HL-60/S4 treated with phorbol 12-myristate 13-acetate at 8.2 ng/mL for 4 days and 3 days (cell line): ENCODE measurements around the gene LPP.

ENCODE experiments used
- in situ Hi-C: fragments of 300-500 bp; cut with MboI; formaldehyde crosslinking; loops from 2 replicates; pipeline ENCODE4 v1.15.0; 2022; ENCODE audit warnings: low sequenced_read_pairs

The LPP gene

GRCh38 chr3:188134856-188135255 lies 19.1 kb upstream of the LPP start:
- in situ Hi-C loops: no loop called here

GRCh38 chr3:188135271-188135670 lies 18.7 kb upstream of the LPP start:
- in situ Hi-C loops: no loop called here

DNA sequence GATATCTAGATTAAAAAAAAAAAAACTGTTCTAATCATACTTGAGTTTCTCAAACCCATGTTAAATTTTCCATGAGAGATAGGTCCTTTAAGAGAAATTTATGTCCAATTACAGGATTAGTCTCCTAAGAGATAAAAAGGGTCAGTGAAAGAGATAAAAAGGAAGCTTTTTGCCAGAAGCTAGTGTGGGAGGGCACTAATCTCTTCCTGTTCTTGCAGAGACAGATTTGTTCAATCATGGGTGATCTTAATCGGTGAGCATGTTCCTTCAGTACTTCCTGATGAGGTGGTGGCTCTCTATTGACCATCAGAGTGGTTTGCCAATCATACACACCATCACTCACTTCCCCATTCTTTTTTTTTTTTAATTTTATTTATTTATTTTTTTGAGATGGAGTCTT lies 16.9 kb upstream of the LPP start:
- in situ Hi-C loops: no loop called here

DNA sequence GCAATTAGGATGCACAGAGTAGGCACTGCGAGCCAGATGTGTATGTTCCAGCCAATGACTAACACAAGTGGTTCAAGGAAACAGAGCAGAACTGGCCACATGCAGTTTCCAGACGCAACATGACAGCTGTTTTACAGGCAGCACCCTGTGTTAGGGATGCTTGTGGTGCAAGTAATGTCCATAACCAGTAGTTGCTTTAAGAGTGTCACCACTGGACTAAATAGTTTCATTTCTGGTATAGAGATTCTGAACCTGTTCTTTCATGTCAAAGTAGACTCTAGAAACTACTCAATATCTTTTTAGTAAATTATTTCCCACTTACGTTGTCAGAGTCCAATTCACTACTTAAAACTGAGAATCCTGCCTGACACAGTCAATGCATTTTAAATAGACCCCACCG lies 14.5 kb upstream of the LPP start:
- in situ Hi-C loops: no loop called here

- in situ Hi-C loops: no loop called here
Observed at GRCh38 chr3:188146219-188146618, 7.7 kb upstream of the LPP start.

DNA sequence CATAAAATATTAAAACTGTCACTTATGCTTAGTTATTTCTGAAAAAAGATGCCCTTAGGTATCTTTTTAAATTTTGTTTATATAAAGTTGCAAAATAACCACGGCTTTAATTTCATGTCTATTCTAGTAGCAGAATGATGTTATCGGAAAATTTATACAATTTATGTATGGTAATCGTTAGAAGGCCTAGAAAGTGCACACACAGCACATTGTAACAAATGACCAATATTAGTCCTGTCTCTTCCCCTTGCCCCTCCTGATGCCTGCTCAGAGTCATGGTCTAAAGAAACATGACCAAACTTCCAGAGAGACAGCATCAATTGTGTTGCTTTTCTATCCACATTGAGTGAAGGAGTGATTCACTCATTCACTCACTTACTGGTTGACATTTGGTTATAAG lies 6.2 kb upstream of the LPP start:
- in situ Hi-C loops: no loop called here

DNA sequence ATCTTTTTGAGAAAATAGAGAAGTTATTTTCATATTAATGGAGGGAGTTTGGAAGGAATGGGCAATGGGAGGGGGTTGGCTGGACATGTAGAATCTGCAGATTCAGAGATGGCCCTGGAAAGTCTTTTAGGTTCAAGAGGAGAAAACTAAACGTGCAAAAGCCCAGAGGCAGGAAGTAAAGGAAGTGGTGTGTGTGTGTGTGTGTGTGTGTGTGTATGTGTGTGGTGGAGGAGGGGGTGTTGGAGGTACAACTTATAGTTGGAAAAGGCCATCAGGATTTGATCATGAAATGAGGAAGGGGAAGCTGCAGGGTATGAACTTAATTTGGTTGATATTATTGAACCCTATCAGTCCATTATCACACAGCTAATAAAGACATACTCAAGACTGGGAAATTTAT lies 5.6 kb upstream of the LPP start:
- in situ Hi-C loops: no loop called here

DNA sequence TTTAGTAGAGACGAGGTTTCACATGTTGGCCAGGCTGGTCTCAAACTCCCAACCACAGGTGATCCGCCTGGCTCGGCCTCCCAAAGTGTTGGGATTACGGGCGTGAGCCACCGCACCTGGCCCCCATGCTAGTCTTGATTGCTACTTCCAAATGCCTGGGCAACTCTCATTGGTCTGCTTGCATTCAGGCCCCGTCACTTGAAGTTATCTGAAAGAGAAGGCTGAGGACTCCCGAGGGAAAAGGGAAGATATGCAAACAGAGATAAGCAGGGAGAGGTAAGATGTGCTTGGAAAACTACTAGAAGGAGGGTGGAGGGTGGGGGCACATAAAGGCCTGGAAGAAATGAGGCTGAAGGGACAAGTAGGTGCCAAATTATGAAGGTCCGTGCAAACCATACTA lies 4.4 kb upstream of the LPP start:
- in situ Hi-C loops: no loop called here

DNA sequence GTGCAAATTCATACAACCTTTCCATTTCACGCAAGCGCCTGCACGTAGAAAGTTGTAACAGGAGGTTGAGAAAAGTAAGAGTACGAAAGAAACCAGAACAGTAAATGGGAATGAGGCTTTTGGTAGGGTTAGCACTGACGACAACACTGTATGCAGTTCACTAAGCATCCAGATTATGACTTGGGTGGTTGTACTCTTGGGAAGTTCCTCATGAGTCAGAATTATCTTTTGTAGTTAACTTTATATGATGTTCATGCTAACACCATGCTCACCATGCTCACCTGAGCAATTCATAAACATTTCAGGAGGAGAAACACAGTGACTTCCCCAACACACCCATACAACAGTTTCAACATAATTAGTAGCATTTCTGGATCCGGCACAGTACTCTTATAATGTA lies 3.0 kb upstream of the LPP start:
- in situ Hi-C loops: no loop called here

GRCh38 chr3:188151438-188151837 lies 2.5 kb upstream of the LPP start:
- in situ Hi-C loops: no loop called here

GRCh38 chr3:188152660-188153436 lies 1.1 kb upstream of the LPP start:
- in situ Hi-C loops: no loop called here

DNA sequence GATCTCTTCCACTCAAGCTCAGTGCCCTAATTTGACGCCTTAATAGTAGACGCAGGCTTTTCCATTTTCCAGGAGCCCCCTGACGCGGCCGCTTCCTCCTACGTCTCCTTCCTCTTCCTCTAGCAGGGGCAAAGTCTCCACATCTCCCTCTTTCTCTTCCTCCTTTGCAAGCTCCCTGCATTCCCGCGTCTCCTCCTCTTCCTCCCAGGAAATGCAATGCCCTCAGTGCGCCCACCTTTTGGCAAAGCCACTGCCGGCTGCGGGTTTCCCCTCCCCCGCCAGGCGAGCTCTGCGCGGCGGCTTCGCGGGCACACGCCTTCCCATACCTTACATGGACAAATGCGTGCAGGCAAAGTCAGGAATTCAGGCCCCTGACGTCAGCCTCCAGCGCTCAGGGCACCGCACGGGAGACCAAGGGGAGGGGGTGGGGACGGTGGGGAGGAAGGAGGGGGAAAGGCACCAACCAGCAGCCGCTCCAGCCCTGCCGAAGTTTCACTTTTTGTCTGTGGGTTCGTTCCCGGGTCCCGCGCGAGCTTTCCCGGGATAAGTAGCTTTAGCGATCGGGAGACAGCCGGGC lies 432 bp upstream of the LPP start:
- in situ Hi-C loops: no loop called here

DNA sequence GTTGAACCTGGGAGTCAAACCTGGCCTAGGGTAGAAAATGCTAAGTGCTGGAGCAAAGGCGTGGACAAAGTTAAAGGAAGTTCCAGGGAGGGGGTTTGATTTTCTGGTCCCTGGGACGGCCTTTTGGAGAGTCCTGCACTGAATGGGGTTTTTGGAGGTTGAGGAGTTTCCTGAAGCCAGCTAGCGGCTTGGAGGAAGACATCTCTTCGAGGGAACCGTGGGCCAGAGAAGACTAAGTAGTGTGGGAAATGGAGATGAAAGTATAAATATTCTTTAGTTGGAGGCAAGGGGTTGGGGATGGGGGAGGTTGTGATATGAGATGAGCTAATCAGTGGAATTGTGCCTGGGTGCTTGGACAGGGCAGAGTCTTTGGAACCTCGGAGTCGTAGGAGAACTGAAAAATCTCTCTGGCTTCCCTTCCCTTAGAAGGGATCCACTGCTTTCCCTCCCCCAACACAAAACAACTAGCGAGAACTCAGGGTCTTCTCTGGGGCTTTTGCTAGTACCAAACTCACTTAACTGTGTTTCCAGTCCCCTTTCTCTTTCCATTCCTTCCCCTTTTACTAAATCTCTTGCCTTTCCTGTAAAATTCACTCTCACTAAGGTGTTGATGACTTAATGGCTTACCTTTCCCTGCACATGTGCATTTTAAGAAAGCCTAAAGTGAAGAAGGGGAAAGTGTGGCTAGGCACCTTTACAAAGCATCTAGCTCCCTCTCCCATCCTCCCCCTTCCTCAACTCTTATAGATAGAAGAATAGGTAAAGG lies 1.0 kb downstream of the LPP start:
- in situ Hi-C loops: no loop called here

DNA sequence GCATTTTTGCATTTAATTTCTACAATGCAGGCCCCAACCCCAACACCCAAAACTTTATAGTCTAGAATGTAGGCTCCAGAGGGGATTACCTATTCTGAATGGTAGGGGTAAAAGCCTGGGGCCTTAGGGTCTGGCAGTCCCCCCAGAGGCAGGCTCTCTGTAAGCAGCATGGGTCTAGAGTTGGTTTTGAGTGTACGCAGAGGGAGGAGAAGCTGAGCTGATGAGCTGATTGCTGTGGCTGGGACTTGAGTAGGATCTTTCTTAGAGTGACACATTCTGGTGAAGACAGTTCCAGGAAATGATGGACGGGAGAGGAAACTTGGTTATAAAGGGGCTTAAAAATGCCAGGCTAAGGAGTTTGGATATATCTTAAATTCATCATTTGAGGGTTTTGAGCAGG lies 2.1 kb downstream of the LPP start:
- in situ Hi-C loops: no loop called here

DNA sequence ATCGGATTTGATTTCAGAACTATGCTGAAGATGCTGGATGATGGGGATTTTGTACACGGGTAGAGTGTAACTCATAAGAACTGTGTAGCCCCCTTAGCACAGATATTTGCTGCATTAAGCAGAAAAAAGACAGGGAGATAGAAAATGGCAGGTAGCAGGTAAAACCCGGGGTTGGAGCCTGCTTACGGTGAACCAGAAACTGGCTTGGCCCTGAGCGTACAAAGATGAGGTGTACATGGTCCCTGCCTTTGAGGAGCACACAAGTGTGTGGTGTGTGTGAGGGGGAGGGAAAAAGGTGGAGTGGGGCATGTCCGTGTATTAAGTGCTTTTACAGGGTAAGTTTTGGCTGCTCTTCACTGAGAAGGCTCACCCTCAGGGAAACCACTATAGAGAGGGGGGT lies 3.5 kb downstream of the LPP start:
- in situ Hi-C loops: no loop called here

DNA sequence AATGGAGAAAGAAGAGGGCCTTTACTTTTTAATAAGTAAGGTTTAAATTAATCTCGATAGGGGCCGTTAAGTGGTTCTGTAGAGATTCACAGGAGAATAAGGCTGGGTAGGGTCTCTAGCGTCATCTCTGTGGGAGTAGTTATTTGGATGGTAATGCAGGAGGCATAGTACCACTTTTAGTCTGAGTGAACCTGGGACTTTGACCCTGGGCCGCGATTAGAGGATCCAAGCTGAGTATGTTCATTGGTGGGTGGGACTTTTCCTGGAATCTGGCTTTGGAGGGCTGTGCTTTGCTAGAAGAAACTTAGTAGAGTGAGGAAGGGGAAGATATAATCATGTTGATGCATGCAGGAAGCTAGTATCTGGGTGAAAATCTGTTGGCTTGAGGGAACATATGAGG lies 4.0 kb downstream of the LPP start:
- in situ Hi-C loops: no loop called here

DNA sequence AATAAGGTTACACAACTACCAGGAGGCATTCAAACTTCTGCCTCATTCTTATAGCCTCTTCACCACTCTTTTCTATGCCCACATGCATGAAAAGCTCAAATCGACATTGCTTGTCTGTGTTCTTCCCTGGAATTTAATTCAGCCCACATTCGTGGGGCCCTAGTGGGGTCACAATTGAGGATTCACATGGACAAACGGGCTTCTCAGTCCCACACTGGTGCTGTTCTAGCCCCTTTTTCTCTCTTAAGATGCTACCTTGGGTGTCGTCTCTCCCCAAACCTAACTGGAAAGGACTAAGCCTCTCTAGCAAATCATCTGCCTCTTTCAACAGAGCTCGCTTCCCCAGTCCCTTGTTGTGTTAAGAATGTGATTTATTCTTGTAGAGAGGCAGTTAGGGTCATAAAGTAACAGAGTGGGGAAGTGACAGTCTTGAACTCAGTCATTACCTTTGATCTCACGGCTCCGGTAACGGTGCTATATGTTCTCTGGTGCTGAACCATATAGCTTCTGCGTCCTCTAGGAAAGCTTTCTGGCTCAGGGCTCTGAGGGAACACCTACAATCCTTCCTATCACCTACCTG lies 4.9 kb downstream of the LPP start:
- in situ Hi-C loops: no loop called here

- in situ Hi-C loops: no loop called here
Observed at GRCh38 chr3:188160751-188161150, 6.8 kb downstream of the LPP start.

DNA sequence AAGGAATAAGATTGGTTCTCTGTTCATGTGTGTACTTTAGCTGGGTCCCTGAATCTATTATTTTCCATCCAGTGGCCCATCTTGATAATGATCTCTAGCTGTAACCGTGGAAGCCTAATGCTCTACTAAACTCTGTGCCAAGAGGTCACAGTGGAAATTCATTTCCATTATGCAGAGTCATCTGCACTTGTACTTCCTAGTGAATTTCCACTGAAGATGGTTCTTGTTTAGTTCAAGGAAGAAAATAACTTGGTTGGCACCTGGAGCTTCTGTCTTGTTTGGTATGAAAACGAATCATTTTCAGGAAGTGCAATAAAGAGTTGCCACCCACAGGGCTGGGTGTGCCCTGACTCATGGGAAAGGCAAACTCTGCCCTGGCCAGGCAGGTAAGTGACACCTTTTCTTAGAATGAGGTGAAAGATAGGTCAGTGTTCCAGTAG lies 10.3 kb downstream of the LPP start:
- in situ Hi-C loops: no loop called here

- in situ Hi-C loops: no loop called here
Observed at GRCh38 chr3:188165596-188165995, 11.6 kb downstream of the LPP start.

- in situ Hi-C loops: no loop called here
Observed at GRCh38 chr3:188166441-188166840, 12.5 kb downstream of the LPP start.

DNA sequence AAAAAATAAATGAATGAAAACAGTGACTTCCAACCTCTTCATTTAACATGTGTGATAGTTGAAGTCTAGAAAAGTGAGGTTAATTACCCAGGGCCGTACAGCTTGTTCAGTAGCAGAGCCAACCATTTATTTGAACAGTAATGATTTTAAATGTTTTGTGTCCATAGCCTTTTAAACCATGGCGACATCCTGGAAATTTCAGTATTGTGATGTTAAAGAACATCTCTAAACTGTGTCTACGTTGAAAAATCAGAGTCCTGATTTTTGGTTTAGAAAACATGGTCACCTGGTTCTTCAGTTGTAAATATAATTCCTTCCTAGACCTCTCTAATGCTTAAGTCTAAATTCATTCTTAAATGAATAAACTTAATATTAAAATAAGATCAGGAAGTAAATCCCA lies 14.2 kb downstream of the LPP start:
- in situ Hi-C loops: no loop called here
